Stromal cell of bone marrow (primary cell): Measurements from ENCODE around the gene BOLA3.
A peak's percentile ranks its signal among the peaks of the same experiment; 100 is the strongest.
"Not testable (repeated sequence)": the region's sequence is repeated elsewhere in the genome, so short reads cannot be mapped to it uniquely, and the experiment has no call there.

Experiments
- DNase-seq: peaks from one replicate; pipeline ENCODE4 v3.0.0-alpha.2; 2012; ENCODE audit warnings: low read depth

The BOLA3 gene

DNA sequence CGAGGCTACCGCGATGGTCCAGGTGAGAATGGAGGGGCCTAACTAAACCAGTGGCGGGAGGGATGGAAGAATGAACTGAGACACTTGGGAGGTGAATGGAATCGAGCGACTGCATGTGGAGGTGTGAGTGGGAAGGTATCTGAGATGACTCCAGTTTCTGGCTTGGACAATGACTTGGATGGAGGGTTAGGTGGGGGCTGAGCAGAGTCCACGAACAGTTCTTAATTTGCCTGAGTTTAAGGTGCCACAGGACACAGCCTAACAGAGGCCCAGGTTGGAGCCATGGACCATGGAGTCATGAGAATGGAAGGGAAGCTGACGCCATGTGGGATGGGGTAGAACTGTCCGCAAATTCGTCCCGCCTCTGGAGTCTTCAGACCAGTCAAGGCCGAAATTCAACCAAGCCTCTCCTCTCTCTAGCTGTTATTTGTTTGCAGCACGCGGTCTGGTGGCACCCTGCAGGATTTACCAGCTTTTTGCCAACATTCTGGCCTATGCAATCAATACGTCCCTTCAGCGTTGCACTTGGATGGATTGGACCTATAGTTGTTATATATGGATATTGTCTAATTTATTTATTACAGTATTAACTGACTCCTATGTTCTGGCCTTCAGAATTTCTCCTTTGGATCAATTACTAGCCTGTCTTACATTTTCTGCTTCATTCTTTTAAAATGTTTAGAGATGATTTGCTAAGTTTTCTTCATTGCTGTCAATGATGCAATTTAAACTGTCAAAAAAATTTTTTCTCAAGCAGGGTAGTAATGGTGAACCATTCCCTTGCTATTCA is 940 bp upstream of the BOLA3 start:
- no peak for DNase-seq

DNA sequence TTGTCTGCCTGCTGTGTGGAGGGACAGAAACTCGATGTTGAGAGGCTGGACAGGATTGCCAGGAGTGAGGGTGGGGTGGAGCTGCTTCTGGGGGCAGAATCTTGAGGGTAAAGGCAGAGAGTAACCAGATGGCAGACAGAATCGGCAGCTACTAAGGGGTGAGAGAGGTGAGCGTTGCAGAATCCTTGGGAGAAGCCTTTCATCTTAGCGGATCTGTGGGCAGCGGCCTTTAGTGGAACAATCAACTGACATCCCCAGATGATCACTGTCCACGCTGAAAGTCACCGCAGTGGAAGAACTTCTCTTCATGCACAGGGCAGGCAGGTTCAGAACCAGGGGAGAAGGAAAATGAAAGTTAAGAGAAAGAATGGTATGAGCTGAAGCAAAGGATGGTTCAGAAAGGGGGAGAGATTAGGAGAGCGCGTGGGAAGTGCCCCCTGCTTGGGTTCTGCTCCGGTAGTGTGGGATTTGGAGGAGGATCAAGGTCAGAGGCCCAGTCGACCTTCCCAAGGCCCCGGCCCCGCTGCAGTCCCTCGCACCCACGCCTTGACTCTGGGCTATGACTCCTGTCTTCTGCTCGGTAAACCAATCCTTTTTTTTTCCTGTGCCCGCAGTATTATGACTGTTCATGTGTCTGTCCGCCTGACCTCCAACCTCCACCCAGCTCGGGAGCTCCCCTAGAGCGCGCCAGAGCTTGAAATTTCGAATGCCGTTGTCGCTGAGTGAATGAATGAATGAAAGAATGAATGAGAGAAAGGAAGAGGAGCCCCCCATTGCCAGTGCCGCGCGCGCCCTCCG is 584 bp downstream of the BOLA3 start:
- peak; percentile 28 for DNase-seq

DNA sequence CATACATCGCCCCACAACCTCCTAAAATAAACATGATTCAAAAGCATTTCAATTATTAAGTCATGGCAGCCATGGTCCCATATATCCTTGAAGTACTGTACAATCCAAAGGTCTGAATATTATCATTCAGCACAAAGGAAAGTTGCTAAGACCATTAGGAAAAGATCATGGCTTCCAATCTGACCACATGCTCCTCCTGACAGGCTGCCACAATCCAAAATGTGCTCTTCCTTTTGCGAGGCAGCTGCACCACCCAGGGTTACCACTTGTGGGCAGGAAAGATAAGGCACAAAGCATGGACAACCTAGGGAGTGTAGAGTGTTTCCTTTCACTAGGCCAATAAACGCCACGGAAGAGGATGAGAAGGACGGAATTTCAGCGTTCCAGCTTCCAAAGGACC is 5.4 kb downstream of the BOLA3 start:
- no peak for DNase-seq

DNA sequence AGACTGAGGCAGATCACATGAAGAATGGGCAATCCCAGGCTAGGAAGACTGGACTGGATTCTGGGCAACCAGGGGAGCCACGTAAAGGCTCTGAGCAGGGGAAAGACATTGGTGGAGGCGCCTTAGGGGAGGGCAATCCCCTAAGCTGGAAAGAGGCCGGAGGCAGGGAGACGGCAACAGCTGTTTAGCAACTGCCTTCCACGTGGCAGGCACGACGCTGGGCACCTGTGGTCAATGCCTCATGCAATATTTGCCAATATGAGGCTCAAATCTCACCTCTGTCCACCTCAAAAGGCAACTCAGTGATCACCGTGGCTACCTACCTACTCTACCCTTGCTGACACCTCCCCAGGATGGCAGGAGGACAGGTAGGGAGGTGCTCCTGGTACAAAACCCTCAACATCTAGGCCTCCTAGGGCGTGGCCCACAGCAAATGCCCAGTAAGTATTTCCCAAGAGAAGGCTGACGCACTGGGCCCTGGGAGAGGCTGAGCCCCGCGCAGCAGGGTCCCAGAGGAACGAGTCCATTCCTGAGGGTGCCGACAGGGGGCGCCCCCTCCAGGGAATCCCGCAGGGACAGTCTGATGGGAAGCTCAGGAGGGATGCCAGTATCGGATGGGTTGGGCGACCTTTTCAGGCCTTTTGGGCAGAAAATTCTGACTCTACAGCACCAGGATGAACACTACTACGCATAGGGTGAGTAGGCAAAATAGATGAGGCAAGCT is 8.9 kb downstream of the BOLA3 start:
- no peak for DNase-seq

DNA sequence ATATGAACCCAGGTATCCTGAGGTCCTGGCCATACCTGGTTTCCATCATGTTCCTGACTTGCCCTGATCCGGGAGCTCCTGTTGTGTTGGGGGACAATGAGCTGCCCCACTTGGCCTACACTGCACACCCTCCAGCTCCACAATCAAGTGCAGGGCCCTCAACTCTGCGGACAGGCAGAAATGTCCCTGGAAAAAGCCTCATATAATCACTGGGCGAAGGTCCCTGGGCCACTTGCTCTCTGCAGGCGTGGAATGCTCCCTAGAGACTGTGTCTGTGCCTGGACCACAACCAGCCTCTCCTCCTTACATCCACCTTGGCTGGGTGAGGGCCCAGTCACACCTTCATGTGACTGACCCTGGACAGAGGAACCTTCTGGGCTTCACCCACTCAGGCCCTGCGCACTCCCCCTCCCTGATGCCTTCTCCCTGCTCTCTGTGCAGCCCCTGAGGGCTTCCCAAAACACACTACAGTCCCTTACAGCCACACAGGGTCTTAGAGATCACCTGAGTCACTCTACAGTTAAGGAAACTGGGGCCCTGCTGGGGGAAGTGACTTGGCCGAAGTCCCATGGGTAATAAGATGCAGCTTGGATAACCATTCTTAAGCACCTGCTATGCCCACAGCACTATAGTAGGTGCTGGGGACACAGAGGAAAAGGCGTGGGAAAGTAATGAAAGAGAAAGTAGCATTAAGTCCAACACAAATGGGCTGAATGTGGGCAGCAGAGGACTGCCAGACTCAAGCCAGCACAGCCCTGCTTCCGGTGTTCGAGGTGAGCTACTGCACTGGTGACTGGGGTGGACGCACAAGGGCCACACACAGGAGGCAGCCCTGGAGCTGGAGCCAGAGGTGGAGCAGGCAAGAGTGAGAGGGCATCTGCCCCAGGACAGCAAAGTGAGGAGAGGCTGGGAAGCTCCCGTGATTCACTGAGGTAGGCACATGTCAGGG is 9.8 kb downstream of the BOLA3 start:
- DNase-seq = no peak

DNA sequence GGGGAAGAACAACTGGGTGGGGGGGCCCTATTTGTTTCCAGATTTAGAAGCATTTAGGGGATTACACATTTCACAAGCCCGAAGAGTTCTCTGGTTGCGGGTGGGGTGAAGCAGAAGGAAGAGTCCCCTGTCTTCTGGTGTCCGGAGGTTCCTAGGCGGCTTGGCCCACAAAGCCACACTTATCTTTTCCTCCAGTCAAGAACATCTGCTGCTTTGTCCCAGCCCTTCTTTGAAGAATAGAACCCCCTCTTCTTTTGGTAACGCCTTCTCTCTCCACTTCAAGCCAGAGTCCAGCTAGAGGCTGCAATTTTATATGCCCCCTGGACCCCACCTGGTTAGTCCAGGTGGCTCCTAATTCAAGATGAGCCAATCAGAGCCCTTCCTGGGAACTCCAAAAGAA is 15.8 kb downstream of the BOLA3 start:
- no peak for DNase-seq

DNA sequence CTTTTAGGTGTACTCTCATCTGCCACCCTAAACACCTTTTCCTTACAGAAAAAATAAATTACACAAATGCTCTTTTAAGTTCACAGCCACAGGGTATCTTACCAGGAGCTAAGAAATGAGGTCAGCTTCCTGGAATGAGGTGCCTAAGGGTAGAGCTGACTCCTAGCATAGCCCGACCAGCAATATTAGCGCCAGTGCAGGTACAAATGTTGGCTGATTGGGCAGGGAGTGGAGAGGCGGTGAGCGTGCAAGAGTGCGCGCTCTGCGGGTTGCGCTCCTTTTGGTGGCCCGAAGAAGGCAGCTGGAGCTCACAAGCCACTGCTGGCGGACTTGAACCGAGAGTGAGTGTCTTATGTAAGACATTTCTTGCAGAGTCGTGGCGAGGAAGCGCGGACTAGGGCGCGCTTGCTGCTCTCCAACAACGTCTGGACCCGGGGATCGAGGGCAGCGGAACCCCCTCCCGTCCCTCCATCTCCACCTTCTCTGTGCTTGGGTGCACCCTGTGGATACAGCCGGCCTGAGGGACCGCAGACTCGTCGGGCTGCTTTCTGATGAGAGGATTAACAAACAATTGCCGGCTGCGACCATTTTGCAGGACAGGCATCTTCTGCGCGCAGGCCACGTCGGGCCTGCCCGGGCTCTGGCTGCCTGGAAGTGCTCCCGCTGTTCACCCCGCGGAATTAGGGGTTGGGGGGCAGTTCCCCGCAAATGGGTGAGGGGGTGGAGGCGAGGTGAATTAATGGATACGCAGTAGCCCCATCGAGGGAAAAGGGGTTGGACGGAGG is 17.3 kb downstream of the BOLA3 start:
- DNase-seq = no peak

DNA sequence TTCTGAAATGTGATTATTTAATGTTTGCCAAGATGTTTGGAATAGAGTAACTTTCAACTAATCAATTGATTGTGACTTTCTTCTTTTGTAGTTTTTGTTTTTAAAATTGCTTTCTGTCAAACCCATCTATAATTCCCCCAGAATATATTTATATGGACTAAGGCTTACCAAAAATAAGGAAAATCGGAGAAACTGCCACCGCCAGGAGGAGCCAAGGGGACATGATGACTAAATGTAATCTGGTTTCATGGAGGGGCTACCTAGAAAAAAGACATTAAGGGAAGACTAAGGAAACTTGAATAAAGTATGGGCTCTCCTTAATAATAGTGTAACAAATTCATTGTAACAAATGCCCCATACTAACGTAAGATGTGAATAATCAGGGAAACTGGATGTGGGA is 19.5 kb downstream of the BOLA3 start:
- DNase-seq = no peak

DNA sequence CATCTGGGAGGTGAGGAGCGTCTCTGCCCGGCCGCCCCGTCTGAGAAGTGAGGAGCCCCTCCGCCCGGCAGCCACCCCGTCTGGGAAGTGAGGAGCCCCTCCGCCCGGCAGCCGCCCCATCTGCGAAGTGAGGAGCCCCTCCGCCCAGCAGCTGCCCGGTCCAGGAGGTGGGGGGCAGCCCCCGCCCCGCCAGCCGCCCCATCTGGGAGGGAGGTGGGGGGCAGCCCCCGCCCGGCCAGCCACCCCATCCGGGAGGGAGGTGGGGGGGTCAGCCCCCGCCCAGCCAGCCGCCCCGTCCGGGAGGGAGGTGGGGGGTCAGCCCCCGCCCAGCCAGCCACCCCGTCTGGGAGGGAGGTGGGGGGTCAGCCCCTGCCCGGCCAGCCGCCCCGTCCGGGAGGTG is 23.8 kb downstream of the BOLA3 start:
- not testable (repeated sequence) for DNase-seq

DNA sequence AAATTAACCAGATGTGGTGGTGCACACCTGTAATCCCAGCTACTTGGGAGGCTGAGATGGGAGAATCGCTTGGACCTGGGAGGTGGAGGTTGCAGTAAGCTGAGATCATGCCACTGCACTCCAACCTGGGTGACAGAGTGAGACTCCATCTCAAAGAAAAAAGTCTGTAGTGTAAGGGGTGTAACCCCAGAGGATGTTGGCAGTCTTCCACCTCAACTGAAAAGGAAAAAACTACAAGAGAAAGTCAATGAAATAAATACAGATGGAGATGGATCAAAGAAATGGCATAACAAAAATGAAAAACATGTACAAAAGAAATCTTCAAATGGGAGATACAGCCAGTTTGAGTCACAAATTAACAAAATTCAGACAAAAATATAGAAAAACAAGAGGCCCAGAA is 25.9 kb downstream of the BOLA3 start:
- DNase-seq = not testable (repeated sequence)

DNA sequence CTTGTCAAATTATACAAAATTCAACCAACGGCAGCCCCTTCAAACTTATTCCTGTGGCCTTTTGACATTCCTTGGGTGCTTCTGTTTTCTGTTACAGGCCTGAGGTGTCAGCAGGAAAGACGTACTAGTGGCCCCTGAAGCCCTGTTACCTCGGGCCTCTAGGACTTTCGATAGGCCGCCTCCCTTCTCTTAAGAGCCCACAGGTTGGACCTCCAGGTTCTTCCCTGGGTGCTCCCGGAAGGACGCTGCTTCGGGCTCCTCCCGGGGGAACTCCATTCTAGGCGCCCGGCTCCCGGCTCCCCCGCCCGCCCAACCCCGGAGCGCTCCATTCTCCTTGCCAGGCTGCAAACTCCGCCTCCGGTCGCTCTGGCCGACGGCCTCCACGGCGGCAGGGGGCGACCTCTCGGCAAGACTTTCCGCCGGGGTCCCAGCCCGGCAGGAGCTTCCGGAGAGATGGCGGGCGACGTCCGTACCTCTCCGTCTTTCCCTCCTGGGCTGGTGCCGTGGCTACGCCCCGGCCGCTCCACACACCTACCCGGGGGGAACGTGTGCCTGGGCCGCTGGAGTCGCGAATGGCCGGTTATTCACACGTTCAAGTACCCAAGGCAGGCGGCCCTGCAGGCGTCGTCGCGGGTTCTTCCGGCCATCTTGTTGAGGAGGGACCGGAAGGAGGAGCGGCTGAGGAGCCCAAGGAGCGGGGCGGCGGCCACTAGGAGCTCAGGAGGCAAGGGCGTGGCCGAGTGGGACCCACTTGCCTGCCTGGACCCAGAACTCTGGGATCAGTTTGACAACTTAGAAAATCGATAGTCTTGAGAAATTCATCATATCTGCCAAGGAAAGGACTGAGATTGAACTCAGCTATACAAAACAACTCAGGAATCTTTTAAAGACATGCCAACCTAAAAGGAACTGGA is 27.5 kb downstream of the BOLA3 start:
- peak; percentile 44 for DNase-seq

DNA sequence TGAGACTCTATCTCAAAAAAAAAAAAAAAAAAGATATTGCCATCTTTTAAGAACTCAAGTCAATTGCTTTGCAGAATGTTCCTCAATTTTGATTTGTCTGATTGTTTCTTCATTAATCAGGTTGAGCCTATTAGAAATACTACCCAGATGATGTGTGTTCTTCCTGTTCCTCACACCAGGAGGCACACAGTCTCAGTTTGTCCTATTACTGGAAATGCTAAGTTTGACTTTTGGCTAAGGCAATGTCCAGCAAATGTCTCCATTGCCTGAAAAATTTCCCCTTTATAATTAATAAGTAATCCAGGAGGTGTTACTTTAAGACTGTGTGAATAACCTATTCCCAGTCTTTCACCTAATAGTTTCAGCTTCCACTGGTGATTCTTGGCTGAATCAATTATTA is 28.4 kb downstream of the BOLA3 start:
- DNase-seq = no peak

DNA sequence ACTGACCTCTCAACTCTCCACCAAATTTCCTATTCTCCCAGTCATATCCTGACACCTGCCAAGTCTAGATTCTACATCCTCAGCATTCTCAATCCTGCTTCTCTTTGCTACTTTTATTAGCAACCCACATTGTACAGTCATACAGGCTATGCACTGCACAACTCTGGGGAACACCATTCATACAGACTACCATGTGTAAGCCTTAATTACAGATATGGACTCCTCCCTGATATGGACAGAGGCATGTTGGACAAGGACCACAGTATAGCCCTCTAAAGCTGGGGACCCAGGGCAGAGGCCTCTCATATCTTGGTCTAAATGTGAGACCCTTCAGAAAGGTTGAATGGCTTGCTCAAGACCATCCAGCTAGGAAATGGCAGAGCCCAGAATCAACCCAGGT is 36.3 kb downstream of the BOLA3 start:
- no peak for DNase-seq

DNA sequence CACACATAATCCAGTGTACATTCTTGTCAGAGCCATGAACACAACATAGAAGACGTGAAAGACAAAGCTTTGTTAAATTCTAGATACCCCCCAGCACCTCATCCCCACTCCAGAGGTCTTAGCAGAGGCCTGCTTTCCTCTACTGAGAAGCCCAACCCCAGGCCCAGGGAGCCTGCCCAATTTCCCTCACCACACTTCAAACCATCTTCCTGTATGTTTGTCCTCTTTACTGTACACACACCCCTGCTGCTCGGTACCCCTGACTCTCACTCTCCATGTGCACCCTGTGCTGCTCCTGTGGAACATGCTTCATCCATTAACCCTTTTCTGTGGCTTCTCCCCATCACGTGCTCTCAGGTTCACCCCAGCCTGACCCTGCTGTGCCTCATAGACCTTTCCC is 37.2 kb downstream of the BOLA3 start:
- no peak for DNase-seq

DNA sequence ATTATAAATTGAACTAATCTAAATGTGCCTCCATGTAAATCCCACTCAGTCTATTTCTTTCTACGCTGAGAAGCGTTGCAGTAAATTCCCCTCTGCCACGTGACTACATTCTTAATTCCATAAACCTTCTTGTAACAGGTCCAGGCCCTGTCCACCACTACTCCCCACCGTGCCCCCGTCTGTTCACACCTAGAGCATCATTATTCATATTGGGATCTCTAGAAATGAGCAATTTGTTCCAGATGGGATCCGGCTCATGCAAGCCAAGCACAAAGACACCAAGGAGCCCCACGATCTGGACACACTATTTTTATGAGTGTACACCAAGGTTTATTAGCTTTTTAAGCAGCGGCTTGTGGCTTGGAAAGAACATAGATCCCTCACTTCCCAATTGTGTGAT is 38.2 kb downstream of the BOLA3 start:
- no peak for DNase-seq

DNA sequence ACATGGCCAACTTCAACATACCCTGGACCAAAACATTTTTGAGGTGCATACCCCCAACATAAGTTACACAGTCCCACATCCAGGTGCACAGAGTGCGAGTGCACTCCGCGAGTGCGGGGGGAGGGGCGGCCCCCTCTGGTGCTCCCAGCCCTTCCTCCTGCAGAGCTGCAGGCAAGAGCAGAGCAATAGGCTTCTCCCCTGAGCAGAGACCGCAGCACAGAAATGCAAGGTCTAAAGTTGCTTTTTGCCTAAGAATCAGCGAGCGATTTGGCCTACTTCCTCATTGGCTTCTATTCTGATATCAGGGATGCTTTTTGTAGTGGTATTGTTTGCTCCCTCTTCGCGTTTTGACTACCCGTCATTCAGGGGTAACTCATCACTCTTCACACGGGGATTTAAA is 40.6 kb downstream of the BOLA3 start:
- no peak for DNase-seq

DNA sequence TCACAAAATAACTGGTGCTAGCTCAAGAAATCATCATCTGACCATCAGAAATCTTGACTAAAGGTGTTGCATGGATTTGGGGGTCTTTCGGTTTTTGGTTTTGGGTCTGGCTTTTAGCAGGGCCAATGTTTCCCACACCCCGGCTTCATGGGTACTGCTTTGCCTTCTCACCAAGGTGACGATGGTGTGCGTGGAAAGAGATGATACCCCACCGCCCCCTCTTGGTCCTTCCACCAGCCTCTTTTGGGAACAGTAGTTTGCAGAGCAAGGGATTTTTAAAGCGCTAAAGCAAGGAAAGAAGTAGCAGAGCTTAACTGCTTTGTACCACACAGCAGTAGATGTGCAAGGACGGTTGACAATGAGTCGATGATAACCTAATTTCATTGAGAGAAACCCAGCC is 42.3 kb downstream of the BOLA3 start:
- no peak for DNase-seq

DNA sequence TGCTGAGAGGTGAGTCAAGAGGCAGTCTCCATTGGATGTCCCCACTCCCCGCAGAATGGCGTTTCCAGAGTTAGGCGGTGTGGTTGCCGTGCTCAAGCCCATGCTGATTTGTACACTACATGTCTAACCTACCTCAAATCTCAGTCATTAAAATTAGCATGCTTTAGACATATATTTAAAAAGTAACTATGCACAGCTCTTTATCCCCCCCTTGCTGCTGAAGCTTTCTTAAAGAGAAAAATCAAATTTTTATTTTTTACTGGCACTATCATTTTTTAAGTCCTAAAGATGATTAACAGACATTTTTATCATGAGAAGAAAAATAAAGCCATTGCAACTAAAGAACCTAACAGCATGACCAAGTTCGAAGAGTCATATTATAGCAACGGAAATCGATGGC is 42.9 kb downstream of the BOLA3 start:
- DNase-seq = no peak

DNA sequence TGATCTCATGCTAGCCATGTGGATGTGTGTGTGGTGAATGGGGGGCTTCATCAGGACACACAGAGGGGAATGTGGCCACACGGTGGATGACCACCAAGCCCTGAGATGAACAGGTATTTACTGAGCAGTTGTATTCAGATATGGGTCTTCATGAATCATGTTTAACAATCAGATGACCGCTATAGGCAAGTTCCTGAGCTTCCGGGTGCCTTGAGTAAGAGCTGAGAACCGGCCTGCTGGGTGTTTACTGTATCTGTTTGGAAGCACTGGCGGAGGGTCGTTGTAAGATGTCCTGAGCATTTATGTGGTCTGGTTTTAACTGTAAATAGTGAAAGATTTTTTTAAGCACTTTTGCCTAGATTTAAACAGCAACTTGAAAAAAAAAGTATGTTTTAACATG is 43.9 kb downstream of the BOLA3 start:
- no peak for DNase-seq

DNA sequence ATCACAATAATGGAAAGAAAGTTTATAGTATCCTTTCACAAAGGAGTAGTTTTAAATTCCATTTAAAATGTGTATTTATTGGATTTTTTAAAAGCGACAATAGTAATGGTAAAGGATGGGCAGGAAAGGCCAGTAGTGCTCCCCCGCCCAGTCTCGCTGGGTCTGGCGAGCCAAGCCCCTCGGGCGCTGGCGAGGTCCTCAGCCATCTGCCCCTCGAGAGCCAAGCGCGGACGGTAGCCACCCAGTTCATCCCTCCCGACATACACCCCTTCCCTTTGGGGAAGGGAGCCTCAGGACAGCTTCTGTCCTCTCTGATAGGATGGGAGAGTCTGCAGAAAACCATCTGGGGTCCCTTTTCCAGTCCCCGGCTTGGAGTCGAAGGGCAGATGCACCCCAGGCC is 45.2 kb downstream of the BOLA3 start:
- DNase-seq = no peak
